Activated T-helper 17 cell treated with anti-CD3 and anti-CD28 coated beads, Interleukin-2, amount 50 U/mL, for 72 hours (primary cell): ENCODE measurements around the gene LIG3. TPM values are rescaled to one million over a fixed set of nuclear protein-coding genes. Genes with fewer than 3 reads are reported as not detected.
"Not testable (repeated sequence)": the region's sequence is repeated elsewhere in the genome, so short reads cannot be mapped to it uniquely, and the experiment has no call there.

Experiments
- ATAC-seq: fragments of 150-1000 bp; cut with Tn5 transposase; replicated peaks from 2 replicates; pipeline ENCODE4 v1.10.0; 2021; ENCODE audit warnings: mild to moderate bottlenecking, moderate library complexity
- H3K27ac Mint-ChIP-seq: one replicate; pipeline ENCODE4 v1.8.0; 2022; ENCODE audit warnings: mixed read lengths
- H3K27me3 Mint-ChIP-seq: one replicate; pipeline ENCODE4 v1.8.0; 2022; ENCODE audit warnings: mixed read lengths
- H3K36me3 Mint-ChIP-seq: one replicate; pipeline ENCODE4 v1.8.0; 2022; ENCODE audit warnings: low read depth, mild to moderate bottlenecking, mixed read lengths
- H3K4me1 Mint-ChIP-seq: one replicate; pipeline ENCODE4 v1.8.0; 2022; ENCODE audit warnings: mixed read lengths
- H3K4me3 Mint-ChIP-seq: one replicate; pipeline ENCODE4 v1.8.0; 2022; ENCODE audit warnings: mild to moderate bottlenecking, mixed read lengths
- H3K9me3 Mint-ChIP-seq: one replicate; pipeline ENCODE4 v1.8.0; 2022; ENCODE audit warnings: mixed read lengths
- total RNA-seq, 2 donors: library from RNA; stranded (reverse); gene quantifications; one replicate each; pipeline ENCODE4 v1.2.3, GENCODE V29; 2022

LIG3 gene
- total RNA-seq, 2 donors from 2014 or later: 52.9 to 54.3 TPM

- not testable (repeated sequence) for H3K9me3 Mint-ChIP-seq, H3K27me3 Mint-ChIP-seq, ATAC-seq
- peak overlapping the region; percentile 86 for H3K4me3 Mint-ChIP-seq
- H3K27ac Mint-ChIP-seq: peak overlapping the region; percentile 94
- H3K4me1 Mint-ChIP-seq: peaks cover 42% of the 10 kb centered on the region
- peaks cover 17% of the 10 kb centered on the region for H3K36me3 Mint-ChIP-seq
Measured at GRCh38 chr17:35045458-35045979, 65.2 kb downstream of the LIG3 start.

DNA sequence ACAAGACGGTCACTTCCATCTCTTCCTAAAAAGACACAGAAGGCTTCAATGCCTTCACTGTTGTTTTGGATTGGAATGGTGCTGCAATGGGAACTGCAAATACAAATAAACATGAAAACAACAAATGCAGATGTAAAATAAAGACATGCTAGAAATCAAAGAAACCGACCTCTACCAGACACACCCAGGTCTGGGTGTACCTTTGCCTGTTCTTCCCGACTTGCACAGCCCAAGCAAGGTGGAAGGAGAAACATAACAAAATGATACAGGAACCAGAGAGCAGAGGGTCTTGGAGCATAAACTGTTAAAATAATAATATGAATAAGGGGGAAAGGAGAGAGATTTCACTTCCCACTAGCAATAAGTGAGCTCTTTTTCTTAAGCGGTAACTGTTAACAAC is 65.9 kb downstream of the LIG3 start:
- peak overlapping the region; percentile 86 for H3K4me3 Mint-ChIP-seq
- H3K9me3 Mint-ChIP-seq: no peaks in the 10 kb centered on the region
- peaks cover 17% of the 10 kb centered on the region for H3K36me3 Mint-ChIP-seq
- no peaks in the 10 kb centered on the region for H3K27me3 Mint-ChIP-seq
- H3K27ac Mint-ChIP-seq: peak overlapping the region; percentile 94
- H3K4me1 Mint-ChIP-seq: peaks cover 44% of the 10 kb centered on the region
- no peak for ATAC-seq

GRCh38 chr17:35046740-35047283 is 66.5 kb downstream of the LIG3 start:
- H3K4me3 Mint-ChIP-seq: peak overlapping the region; percentile 86
- peaks cover 49% of the 10 kb centered on the region for H3K4me1 Mint-ChIP-seq
- no peaks in the 10 kb centered on the region for H3K27me3 Mint-ChIP-seq
- peaks cover 17% of the 10 kb centered on the region for H3K36me3 Mint-ChIP-seq
- peak; percentile 96 for ATAC-seq
- peak overlapping the region; percentile 94 for H3K27ac Mint-ChIP-seq
- H3K9me3 Mint-ChIP-seq: no peaks in the 10 kb centered on the region

GRCh38 chr17:35048685-35049379 is 68.5 kb downstream of the LIG3 start:
- Mint-ChIP-seq H3K36me3 (peaks cover 17% of the 10 kb centered on the region), H3K27ac (peak overlapping the region; percentile 65), H3K9me3 (peaks cover 3% of the 10 kb centered on the region), H3K27me3 (no peaks in the 10 kb centered on the region), H3K4me3 (peak overlapping the region; percentile 57), H3K4me1 (peaks cover 60% of the 10 kb centered on the region)
- no peak for ATAC-seq

GRCh38 chr17:35050170-35050569 is 69.9 kb downstream of the LIG3 start:
- no peak overlapping the region for H3K4me3 Mint-ChIP-seq
- ATAC-seq: no peak
- H3K27ac Mint-ChIP-seq: no peak overlapping the region
- peaks cover 17% of the 10 kb centered on the region for H3K36me3 Mint-ChIP-seq
- H3K4me1 Mint-ChIP-seq: peaks cover 61% of the 10 kb centered on the region
- H3K27me3 Mint-ChIP-seq: no peaks in the 10 kb centered on the region
- peaks cover 3% of the 10 kb centered on the region for H3K9me3 Mint-ChIP-seq

GRCh38 chr17:35051183-35051578 is 70.9 kb downstream of the LIG3 start:
- peaks cover 3% of the 10 kb centered on the region for H3K9me3 Mint-ChIP-seq
- peaks cover 61% of the 10 kb centered on the region for H3K4me1 Mint-ChIP-seq
- H3K27ac Mint-ChIP-seq: peak overlapping the region; percentile 83
- no peaks in the 10 kb centered on the region for H3K27me3 Mint-ChIP-seq
- peak overlapping the region; percentile 65 for H3K4me3 Mint-ChIP-seq
- peaks cover 23% of the 10 kb centered on the region for H3K36me3 Mint-ChIP-seq
- peak; percentile 22 for ATAC-seq

DNA sequence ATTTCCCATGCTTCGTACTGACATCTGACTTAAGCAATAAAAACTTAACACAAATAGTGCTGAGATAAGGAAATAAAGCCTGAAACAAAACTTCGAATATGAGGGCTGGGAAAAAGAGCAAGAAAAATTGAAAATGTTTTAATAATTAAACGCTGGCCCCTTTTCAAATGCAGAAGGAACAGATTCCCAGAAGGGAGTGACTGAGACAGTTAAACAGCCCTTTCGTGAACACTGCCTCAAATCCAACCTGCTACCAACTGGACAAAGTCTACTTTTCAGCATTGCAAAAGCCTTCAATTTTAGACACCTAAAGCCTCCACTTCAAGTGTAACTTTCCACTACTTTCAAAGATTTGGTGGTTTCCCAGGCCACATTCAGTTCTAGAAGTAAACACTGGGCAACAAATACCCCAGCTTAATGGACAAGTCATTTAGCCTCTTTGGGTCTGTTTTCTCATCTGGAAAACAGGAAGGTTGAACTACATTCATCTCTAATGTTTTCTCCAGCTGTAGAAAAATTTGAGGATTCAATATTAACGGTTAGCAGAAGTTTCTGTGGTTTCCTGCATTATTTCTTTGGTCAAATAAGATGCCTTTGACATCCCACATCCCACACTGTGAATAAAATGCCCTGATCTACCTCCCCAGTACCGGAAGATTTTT is 71.4 kb downstream of the LIG3 start:
- Mint-ChIP-seq H3K27me3 (no peaks in the 10 kb centered on the region), H3K36me3 (peaks cover 18% of the 10 kb centered on the region), H3K9me3 (peaks cover 3% of the 10 kb centered on the region), H3K4me3 (peak overlapping the region; percentile 65), H3K27ac (peak overlapping the region; percentile 83), H3K4me1 (peaks cover 57% of the 10 kb centered on the region)
- peak; percentile 41 for ATAC-seq

DNA sequence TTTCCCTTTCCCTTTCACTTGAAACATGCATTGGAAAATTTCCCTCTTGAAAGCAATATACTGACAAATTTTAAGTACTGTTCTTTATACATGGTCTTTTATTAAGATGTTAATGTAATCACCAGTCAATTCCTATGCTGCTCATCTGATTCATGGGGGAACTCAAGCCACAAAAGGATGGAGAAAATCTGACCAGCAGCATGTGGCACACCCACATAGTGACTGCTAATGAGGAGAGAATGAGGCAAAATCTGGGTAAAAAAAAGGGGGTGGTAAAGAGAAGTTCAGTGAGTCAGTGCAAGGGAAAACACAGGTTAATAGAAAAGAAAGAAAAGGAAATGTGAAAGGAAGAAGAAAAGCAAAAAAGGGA is 71.9 kb downstream of the LIG3 start:
- Mint-ChIP-seq H3K4me3 (peak overlapping the region; percentile 65), H3K27ac (peak overlapping the region; percentile 83), H3K4me1 (peaks cover 52% of the 10 kb centered on the region), H3K36me3 (peaks cover 14% of the 10 kb centered on the region), H3K9me3 (peaks cover 3% of the 10 kb centered on the region), H3K27me3 (no peaks in the 10 kb centered on the region)
- peak; percentile 70 for ATAC-seq

- H3K4me1 Mint-ChIP-seq: peaks cover 56% of the 10 kb centered on the region
- no peaks in the 10 kb centered on the region for H3K27me3 Mint-ChIP-seq
- peak overlapping the region; percentile 83 for H3K27ac Mint-ChIP-seq
- no peak for ATAC-seq
- H3K36me3 Mint-ChIP-seq: peaks cover 20% of the 10 kb centered on the region
- H3K4me3 Mint-ChIP-seq: peak overlapping the region; percentile 65
- H3K9me3 Mint-ChIP-seq: peaks cover 3% of the 10 kb centered on the region
Measured at GRCh38 chr17:35052780-35053179, 72.5 kb downstream of the LIG3 start.

GRCh38 chr17:35053204-35053603 is 72.9 kb downstream of the LIG3 start:
- Mint-ChIP-seq H3K4me3 (peak overlapping the region; percentile 65), H3K36me3 (peaks cover 22% of the 10 kb centered on the region), H3K27ac (peak overlapping the region; percentile 83), H3K4me1 (peaks cover 60% of the 10 kb centered on the region), H3K27me3 (no peaks in the 10 kb centered on the region), H3K9me3 (peaks cover 3% of the 10 kb centered on the region)
- no peak for ATAC-seq

DNA sequence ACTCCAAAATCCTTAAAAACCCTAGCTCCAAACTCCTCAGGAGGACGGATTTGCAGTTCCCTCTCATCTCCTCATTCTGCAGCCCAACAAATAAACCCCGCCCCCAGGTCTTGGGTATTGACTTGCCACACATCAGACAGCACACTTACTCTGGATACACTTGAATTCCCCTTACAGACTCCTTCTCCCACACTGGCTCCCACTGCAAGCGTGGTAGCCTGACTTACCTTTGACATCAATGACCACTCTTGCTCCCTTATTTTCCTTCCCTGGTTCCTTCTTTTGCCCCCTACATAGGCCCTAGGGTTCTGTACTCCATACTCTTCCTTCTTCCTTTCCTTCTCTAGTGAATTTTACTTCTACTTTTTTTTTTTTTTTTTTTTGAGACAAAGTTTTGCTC is 75.7 kb downstream of the LIG3 start:
- no peak overlapping the region for H3K4me3 Mint-ChIP-seq
- H3K27ac Mint-ChIP-seq: peak overlapping the region; percentile 67
- ATAC-seq: no peak
- H3K9me3 Mint-ChIP-seq: peaks cover 3% of the 10 kb centered on the region
- H3K27me3 Mint-ChIP-seq: no peaks in the 10 kb centered on the region
- H3K36me3 Mint-ChIP-seq: peaks cover 36% of the 10 kb centered on the region
- H3K4me1 Mint-ChIP-seq: peaks cover 52% of the 10 kb centered on the region

- peaks cover 43% of the 10 kb centered on the region for H3K4me1 Mint-ChIP-seq
Measured at GRCh38 chr17:35057332-35057915, 77.1 kb downstream of the LIG3 start.

More at GRCh38 chr17:35057332-35057915, 77.1 kb downstream of the LIG3 start:
- Mint-ChIP-seq H3K36me3 (peaks cover 47% of the 10 kb centered on the region), H3K27ac (peak overlapping the region; percentile 53), H3K27me3 (no peaks in the 10 kb centered on the region), H3K9me3 (peaks cover 3% of the 10 kb centered on the region), H3K4me3 (no peak overlapping the region)
- ATAC-seq: no peak
